OCI-LY1 (cell line): ENCODE measurements around the gene CDK5RAP2.

Source experiments
- EZH2 ChIP-seq: fragments of 200-600 bp; sonication (generic), shearing (Covaris generic); IDR thresholded peaks from 2 replicates; pipeline ENCODE4 v1.8.0; 2017; ENCODE audit warnings: borderline replicate concordance, mixed run types, mild to moderate bottlenecking, antibody characterized with exemption, low read length, moderate library complexity, mixed read lengths
- TF ChIP-seq, protein P1 (sequence below): fragments of 200-600 bp; sonication (generic), shearing (Covaris generic); IDR thresholded peaks from 2 replicates; pipeline ENCODE4 v1.5.1; 2017; ENCODE audit warnings: mild to moderate bottlenecking, antibody characterized with exemption, low read length, moderate library complexity, mixed read lengths

DNA sequence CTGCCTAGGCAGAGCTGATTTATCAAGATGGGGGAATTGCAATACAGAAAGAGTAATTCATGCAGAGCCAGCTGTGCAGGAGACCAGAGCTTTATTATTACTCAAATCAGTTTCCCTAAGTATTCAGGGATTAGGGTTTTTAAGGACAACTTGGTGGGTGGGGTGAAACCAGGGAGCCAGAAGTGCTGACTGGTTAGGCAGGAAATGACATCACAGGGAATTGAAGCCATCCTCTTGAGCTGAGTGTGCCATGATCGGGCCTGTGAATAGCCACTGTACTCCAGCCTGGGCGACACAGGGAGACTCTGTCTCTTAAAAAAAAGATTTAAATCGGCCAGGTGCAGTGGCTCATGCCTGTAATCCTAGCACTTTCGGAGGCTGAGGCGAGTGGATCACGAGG, 45.3 kb upstream of the CDK5RAP2 start:
- TF ChIP-seq, protein P1, sequence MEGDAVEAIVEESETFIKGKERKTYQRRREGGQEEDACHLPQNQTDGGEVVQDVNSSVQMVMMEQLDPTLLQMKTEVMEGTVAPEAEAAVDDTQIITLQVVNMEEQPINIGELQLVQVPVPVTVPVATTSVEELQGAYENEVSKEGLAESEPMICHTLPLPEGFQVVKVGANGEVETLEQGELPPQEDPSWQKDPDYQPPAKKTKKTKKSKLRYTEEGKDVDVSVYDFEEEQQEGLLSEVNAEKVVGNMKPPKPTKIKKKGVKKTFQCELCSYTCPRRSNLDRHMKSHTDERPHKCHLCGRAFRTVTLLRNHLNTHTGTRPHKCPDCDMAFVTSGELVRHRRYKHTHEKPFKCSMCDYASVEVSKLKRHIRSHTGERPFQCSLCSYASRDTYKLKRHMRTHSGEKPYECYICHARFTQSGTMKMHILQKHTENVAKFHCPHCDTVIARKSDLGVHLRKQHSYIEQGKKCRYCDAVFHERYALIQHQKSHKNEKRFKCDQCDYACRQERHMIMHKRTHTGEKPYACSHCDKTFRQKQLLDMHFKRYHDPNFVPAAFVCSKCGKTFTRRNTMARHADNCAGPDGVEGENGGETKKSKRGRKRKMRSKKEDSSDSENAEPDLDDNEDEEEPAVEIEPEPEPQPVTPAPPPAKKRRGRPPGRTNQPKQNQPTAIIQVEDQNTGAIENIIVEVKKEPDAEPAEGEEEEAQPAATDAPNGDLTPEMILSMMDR = no peak
- no peak for TF ChIP-seq EZH2
